Subcutaneous adipose tissue (tissue), 4 donors: ENCODE data around the gene FPGT. TPM values are rescaled to one million over a fixed set of nuclear protein-coding genes. Genes with fewer than 3 reads are reported as not detected.

Source experiments
- total RNA-seq, 4 donors: library from RNA; depleted of rRNA; stranded (reverse); fragments of >200 nt; gene quantifications; one replicate each; pipeline ENCODE4 v1.1.0, GENCODE V29; 2016
- TF ChIP-seq, protein P1 (sequence below): fragments of 450-650 bp; IDR thresholded peaks from one replicate; pipeline ENCODE4 v1.5.1; 2016; ENCODE audit warnings: low read depth, mild to moderate bottlenecking, control low read depth, antibody characterized with exemption, moderate library complexity

Gene FPGT
- total RNA-seq, 4 donors from 2014 or later = 15.7 to 28.0 (median 17.4) TPM

DNA sequence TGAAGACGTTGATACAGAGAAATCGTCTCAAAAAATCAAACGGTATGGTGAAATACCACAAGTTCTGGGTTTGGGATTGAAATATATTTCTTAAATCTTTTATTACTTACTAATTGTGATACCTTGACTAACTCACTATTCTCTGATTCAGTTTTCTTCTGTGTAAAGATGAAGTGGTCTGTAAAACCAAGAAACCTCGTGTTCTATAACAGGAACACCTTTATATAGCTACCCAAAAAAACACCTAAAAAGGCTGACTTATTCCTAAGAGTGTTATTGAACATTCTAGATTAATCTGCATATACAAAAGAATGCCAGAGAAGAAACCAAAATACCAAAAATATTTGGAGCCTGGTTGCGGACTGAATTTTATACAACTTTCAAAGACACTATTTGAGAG lies 787 bp upstream of the FPGT start:
- TF ChIP-seq, protein P1, sequence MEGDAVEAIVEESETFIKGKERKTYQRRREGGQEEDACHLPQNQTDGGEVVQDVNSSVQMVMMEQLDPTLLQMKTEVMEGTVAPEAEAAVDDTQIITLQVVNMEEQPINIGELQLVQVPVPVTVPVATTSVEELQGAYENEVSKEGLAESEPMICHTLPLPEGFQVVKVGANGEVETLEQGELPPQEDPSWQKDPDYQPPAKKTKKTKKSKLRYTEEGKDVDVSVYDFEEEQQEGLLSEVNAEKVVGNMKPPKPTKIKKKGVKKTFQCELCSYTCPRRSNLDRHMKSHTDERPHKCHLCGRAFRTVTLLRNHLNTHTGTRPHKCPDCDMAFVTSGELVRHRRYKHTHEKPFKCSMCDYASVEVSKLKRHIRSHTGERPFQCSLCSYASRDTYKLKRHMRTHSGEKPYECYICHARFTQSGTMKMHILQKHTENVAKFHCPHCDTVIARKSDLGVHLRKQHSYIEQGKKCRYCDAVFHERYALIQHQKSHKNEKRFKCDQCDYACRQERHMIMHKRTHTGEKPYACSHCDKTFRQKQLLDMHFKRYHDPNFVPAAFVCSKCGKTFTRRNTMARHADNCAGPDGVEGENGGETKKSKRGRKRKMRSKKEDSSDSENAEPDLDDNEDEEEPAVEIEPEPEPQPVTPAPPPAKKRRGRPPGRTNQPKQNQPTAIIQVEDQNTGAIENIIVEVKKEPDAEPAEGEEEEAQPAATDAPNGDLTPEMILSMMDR = no peak

- TF ChIP-seq, protein P1 = no peak
Observed at GRCh38 chr1:74199504-74199903, 1.5 kb downstream of the FPGT start.

- TF ChIP-seq, protein P1 = no peak
Observed at GRCh38 chr1:74205266-74205665, 7.2 kb downstream of the FPGT start.

DNA sequence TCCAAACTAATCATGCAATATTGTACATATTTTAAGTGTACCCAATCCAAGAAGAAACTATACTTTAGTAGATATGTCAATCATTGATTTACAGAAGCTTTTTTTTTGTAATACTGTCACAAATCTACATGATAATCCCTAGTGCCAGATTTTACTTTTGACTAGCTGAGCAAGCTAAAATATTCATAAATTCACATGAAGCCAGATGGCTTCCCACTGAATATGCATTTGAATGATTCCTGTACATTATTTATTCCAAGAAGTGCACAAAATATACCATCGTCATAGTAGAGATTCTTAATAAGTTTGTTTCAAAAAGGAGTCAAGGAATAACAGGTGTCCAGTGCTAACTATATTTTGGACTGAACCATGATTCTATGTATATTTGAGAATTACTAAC lies 17.2 kb downstream of the FPGT start:
- TF ChIP-seq, protein P1 = no peak

GRCh38 chr1:74222701-74223100 lies 24.7 kb downstream of the FPGT start:
- TF ChIP-seq, protein P1 = no peak

- TF ChIP-seq, protein P1 = no peak
Observed at GRCh38 chr1:74223453-74223852, 25.4 kb downstream of the FPGT start.

DNA sequence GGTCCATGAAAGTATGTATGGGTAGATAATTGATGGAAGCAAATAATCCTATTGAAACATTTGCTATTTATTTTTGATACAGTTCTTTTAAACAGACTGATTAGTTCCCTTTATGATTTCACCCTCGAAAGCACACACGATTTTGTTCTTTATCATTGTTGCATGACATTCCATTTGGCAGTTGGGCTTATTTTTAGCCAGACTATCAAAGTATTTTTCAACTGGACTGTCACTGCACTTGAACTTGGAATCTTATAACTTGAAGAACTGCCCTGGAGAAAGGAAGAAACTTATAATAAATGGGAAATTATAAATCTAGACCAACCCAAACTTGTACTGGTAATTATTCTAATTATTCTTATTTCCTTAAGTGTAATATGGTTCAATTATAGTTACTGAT lies 37.1 kb downstream of the FPGT start, which contains the start of gene TNNI3K:
TSS of gene TNNI3K (plus strand) at position 235 of the 400 bp plus-strand sequence. CDS start at position 300, 65 bp downstream.
- TF ChIP-seq, protein P1 = no peak
